Measurements from ENCODE around the gene ZNF486.

- TF ChIP-seq CTCF (IDR thresholded peaks at IDR 0.05) (no peak), EZH2 (IDR thresholded peaks at IDR 0.05; ENCODE audit: borderline replicate concordance, insufficient read depth, low read depth, low read length, poor library complexity, severe bottlenecking) (no peak)
Measured at GRCh38 chr19:20235156-20235555, 68.1 kb downstream of the ZNF486 start.

Measured in B cell (primary cell).